HG02852 (cell line): ENCODE results near the gene TENM3.
A peak's percentile ranks its signal among the peaks of the same experiment; 100 is the strongest.

Experiments used
- ATAC-seq: cut with Tn5 transposase; IDR thresholded peaks from one replicate; pipeline ENCODE4 v1.9.1; 2021; ENCODE audit warnings: mild to moderate bottlenecking, moderate library complexity; ENCODE audit not compliant: unreplicated experiment

The TENM3 gene

DNA sequence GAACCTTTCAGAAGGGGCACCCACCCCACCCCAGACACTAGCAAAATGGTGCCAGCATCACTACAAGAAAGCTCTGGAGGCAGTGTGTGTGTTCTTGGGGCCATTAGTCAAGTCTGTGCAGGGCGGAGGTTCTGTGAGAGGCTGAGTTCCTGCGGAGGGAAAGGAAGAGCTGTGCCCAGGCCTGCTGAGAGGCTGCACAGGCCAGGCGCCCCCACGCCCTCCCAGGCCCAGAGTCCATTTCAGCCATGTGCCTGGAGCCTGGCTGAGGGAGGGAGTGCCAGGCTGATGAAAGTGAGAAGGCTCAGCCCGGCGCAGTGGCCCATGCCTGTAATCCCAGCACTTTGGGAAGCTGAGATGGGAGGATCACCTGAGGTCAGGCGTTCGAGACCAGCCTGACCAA is 584.0 kb downstream of the TENM3 start:
- no peak for ATAC-seq

DNA sequence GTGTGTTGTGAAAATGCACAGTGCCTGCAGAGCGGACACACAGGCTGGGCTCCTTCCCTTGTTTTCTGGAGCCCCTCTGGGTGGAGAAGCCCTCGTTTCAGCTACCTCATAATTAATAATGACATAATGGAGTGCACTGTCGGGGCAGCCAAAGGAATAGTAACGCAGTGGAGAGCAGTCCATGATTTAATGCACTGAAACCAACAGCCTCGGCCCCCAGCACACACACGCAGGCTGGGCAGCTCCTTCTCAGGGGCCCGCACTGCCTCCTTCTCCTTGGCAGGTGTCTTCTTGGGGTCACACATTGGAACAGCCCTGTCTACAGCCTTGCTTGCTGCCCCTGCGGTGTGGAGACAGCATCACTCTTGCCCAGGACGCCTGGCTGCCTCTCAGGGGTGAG is 584.8 kb downstream of the TENM3 start:
- ATAC-seq, result no peak

- ATAC-seq, result no peak
Measured at GRCh38 chr4:182828360-182829025, 585.3 kb downstream of the TENM3 start.

GRCh38 chr4:182829196-182829595 is 586.0 kb downstream of the TENM3 start:
- no peak for ATAC-seq

GRCh38 chr4:182831376-182831775 is 588.2 kb downstream of the TENM3 start:
- ATAC-seq, result peak; percentile 38

DNA sequence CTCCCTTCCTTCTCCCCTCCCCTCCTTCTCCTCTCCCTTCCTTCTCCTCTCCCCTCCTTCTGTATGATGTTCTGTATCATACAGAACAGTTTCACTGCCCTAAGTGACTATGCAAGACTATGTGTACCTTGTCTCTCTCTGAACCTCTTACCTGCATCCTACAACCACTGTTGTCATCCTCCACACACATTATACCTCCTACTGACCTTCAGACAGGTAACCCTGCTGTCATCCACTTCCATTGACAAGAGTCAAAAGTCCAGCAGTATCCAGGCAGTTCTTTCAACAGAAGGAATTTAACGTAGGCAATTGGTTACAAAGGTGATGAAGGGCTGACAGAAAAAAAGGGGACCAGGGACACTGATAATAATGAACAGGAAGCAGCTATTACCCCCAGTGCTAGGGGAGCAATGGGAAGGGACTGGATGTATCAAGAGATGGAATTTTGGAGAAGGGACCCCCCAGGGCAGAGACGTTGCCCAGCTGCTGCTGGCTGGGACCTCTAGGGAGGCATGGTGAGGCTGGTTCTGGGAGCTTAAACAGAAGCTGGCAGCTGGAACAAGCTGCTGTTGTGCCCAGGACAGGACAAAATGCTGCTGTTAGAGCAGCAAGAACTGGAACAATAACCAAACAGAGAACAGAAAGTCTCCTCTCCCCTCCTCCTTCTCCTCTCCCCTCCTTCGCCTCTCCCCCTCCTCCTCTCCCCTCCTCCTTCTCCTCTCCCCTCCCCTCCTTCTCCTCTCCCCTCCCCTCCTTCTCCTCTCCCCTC is 589.3 kb downstream of the TENM3 start:
- peak; percentile 37 for ATAC-seq

DNA sequence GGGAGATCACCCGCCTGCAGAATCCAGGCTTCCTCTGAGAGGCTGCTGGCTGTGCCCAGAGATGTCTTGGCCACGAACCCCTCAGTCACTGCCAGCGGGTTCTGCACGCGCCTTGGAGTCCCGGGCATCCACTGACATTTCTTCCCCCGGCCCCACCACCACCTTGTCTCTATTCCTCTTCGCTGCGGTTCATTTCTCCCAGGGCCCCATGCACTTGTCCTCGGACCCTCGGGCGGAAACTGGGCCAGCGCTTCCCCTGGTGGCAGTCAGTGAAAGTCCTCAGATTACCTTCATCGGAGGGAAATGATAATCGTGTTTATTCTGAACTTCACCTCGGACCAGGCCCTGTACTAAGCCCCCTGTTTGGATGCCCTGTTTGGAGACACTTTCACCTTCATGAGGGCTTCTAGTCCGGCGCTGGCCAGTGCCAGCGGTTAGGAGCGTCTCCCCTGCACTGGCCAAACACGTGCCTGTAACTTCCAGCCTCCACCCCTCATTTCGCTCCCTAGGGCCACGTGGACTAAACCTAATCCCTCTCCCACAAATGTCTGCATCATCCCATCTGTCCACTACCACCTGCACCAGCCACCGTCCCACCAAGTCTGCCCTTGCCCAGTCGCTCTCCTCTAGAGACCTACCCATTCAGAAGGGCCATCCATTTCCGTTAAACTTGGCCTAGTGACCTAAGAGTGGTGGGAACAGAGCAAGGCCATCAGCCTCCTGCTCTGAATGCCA is 592.0 kb downstream of the TENM3 start:
- no peak for ATAC-seq

DNA sequence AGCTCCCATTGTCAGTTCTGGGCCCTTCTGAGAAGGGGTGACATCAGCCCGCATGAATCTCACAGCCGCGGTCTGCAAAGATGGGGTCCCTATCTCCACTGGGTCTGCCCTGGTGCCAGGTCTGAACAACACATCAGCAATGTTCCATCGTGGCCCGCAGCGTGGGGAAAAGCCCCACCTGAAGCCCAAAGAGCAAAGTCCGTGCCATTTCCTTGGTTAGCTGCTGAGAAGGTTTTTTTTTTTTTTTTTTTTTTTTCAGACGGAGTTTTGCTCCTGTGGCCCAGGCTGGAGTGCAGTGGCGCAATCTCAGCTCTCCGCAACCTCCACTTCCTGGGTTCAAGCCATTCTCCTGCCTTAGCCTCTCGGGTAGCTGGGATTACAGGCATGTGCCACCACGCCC is 594.6 kb downstream of the TENM3 start:
- ATAC-seq, result no peak

GRCh38 chr4:182838535-182838934 is 595.3 kb downstream of the TENM3 start:
- no peak for ATAC-seq

GRCh38 chr4:182839256-182839655 is 596.1 kb downstream of the TENM3 start:
- ATAC-seq, result no peak

GRCh38 chr4:182840108-182840507 is 596.9 kb downstream of the TENM3 start:
- ATAC-seq, result no peak

- no peak for ATAC-seq
Measured at GRCh38 chr4:182842104-182842600, 599.0 kb downstream of the TENM3 start.

- ATAC-seq, result no peak
Measured at GRCh38 chr4:182842759-182843390, 599.7 kb downstream of the TENM3 start.

DNA sequence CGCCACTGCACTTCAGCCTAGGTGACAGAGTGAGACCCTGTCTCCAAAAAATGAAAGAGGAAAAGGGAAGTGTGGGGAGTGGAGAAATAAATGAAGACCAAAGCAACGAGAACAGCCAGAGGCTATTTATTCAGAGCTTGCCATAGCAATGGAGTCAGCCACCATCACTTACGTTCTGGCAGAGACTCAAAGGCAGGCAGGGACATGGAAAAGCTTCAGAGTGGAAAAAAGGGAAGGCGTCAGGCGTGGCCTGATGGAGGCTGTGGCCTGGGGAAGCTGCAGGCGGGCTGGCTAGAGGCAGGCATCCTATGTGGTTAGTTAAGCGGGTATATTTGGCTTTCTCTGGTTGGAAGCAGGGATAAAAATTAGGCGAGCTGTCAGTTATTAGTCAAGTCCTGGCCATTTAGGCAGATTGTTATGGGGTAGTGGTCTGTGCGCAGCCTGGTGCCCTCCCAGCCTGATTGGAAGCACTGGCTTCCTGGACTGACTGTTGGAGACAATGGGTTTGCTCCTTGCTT is 600.7 kb downstream of the TENM3 start:
- ATAC-seq, result no peak

GRCh38 chr4:182845618-182846017 is 602.4 kb downstream of the TENM3 start:
- no peak for ATAC-seq

GRCh38 chr4:182846036-182846435 is 602.8 kb downstream of the TENM3 start:
- no peak for ATAC-seq

- no peak for ATAC-seq
Measured at GRCh38 chr4:182847576-182848450, 604.6 kb downstream of the TENM3 start.

GRCh38 chr4:182848685-182849084 is 605.5 kb downstream of the TENM3 start:
- ATAC-seq, result no peak
